Activated CD4-positive, alpha-beta T cell treated with anti-CD3 and anti-CD28 coated beads for 36 hours (primary cell): ENCODE results near the gene PIGO. TPM values are rescaled to one million over a fixed set of nuclear protein-coding genes. Genes with fewer than 3 reads are reported as not detected.

Experiments
- ATAC-seq: fragments of 200-7000 bp; cut with Tn5 transposase; one replicate; pipeline ENCODE4 v1.10.0; 2021; ENCODE audit warnings: mild to moderate bottlenecking, moderate library complexity
- CTCF ChIA-PET: fragments of 350-600 bp; sonication (Branson Sonifier 250); formaldehyde crosslinking; loops from one replicate; lab custom pipeline; 2021; ENCODE audit warnings: antibody characterized with exemption; lab: Charles Lee
- POLR2A ChIA-PET: fragments of 350-600 bp; sonication (Branson Sonifier 250); formaldehyde crosslinking; loops from one replicate; lab custom pipeline; 2021; ENCODE audit warnings: antibody characterized with exemption, inconsistent platforms; lab: Charles Lee
- DNase-seq: peaks from one replicate; pipeline ENCODE4 v3.0.0-alpha.2; 2020
- H3K27ac Mint-ChIP-seq: one replicate; pipeline ENCODE4 v1.8.0; 2021; ENCODE audit warnings: mixed read lengths
- H3K27me3 Mint-ChIP-seq: one replicate; pipeline ENCODE4 v1.8.0; 2021; ENCODE audit warnings: mixed read lengths
- H3K36me3 Mint-ChIP-seq: one replicate; pipeline ENCODE4 v1.8.0; 2021; ENCODE audit warnings: low read depth, mixed read lengths
- H3K4me1 Mint-ChIP-seq: one replicate; pipeline ENCODE4 v1.8.0; 2021; ENCODE audit warnings: mixed read lengths
- H3K4me3 Mint-ChIP-seq: one replicate; pipeline ENCODE4 v1.8.0; 2021; ENCODE audit warnings: mild to moderate bottlenecking, moderate library complexity, mixed read lengths
- H3K9me3 Mint-ChIP-seq: one replicate; pipeline ENCODE4 v1.8.0; 2021; ENCODE audit warnings: low read depth, mixed read lengths
- intact Hi-C, 2 experiments: fragments of 100-400 bp; cut with DNase I in 1 of 2; cut with micrococcal nuclease in 1 of 2; formaldehyde crosslinking; loops; one replicate each; pipeline versions ENCODE4 v1.14.2 to v1.15.1; 2022 to 2024; cut with DNase I, micrococcal nuclease
- total RNA-seq, 2 experiments: library from RNA; stranded (reverse); gene quantifications; one replicate each; pipeline ENCODE4 v1.2.3, GENCODE V29; 2021

The PIGO gene
- total RNA-seq, 2 experiments from 2014 or later, result 21.0 to 27.2 TPM

- ATAC-seq, result no peak
- intact Hi-C loops, result no loop called here
- Mint-ChIP-seq H3K27ac (no peak overlapping the region), H3K4me3 (no peak overlapping the region), H3K4me1 (peaks cover 23% of the 10 kb centered on the region), H3K27me3 (no peaks in the 10 kb centered on the region), H3K9me3 (no peaks in the 10 kb centered on the region), H3K36me3 (peaks cover 15% of the 10 kb centered on the region)
- POLR2A ChIA-PET, result interaction anchor here (1.5 kb wide), 1 partner anchor 8 kb away, joined by 4 read pairs; no protein-coding TSS in a partner anchor
- CTCF ChIA-PET, result interaction anchor here (0.9 to 1.4 kb wide), 3 partner anchors 10 to 55 kb away, joined by 3 to 7 read pairs (median 5); partner anchors contain the start of gene PIGO
- DNase-seq, result no peak
Measured at GRCh38 chr9:35106343-35106730, 9.9 kb upstream of the PIGO start.

- H3K4me3 Mint-ChIP-seq, result no peak overlapping the region
- no peaks in the 10 kb centered on the region for H3K27me3 Mint-ChIP-seq
- no peak for ATAC-seq
- no peak for DNase-seq
- POLR2A ChIA-PET, result interaction anchor here (1.5 kb wide), 1 partner anchor 9 kb away, joined by 4 read pairs; no protein-coding TSS in a partner anchor
- no peak overlapping the region for H3K27ac Mint-ChIP-seq
- H3K36me3 Mint-ChIP-seq, result peaks cover 21% of the 10 kb centered on the region
- CTCF ChIA-PET, result interaction anchor here (1.2 kb wide), 1 partner anchor 9 kb away, joined by 7 read pairs; the partner anchor contains the start of gene PIGO
- H3K4me1 Mint-ChIP-seq, result peaks cover 26% of the 10 kb centered on the region
- intact Hi-C loops, result no loop called here
- no peaks in the 10 kb centered on the region for H3K9me3 Mint-ChIP-seq
Measured at GRCh38 chr9:35105571-35106342, 9.4 kb upstream of the PIGO start.

GRCh38 chr9:35105126-35105525 is 8.7 kb upstream of the PIGO start:
- Mint-ChIP-seq H3K9me3 (no peaks in the 10 kb centered on the region), H3K36me3 (peaks cover 27% of the 10 kb centered on the region), H3K4me1 (peaks cover 25% of the 10 kb centered on the region), H3K27me3 (no peaks in the 10 kb centered on the region), H3K27ac (no peak overlapping the region), H3K4me3 (no peak overlapping the region)
- CTCF ChIA-PET, result interaction anchor here (1.8 kb wide), 1 partner anchor 9 kb away, joined by 7 read pairs; no protein-coding TSS in a partner anchor
- intact Hi-C loops, result no loop called here
- ATAC-seq, result no peak
- POLR2A ChIA-PET, result interaction anchor here (0.6 to 1.5 kb wide), 2 partner anchors 9 to 36 kb away, joined by 4 to 6 read pairs; no protein-coding TSS in a partner anchor
- DNase-seq, result no peak

GRCh38 chr9:35104586-35104985 is 8.2 kb upstream of the PIGO start:
- H3K9me3 Mint-ChIP-seq, result no peaks in the 10 kb centered on the region

GRCh38 chr9:35103660-35104191 is 7.3 kb upstream of the PIGO start:
- H3K4me1 Mint-ChIP-seq, result peaks cover 25% of the 10 kb centered on the region
- H3K27me3 Mint-ChIP-seq, result no peaks in the 10 kb centered on the region
- POLR2A ChIA-PET, result interaction anchor here (0.6 to 3.2 kb wide), 6 partner anchors 8 to 32 kb away, joined by 3 to 18 read pairs (median 6); partner anchors contain the start of genes ATOSB, FANCG and VCP
- no peaks in the 10 kb centered on the region for H3K9me3 Mint-ChIP-seq
- intact Hi-C loops, result loop anchor here (1.0 to 2.0 kb wide), 5 partner anchors 8 to 711 kb away; partner anchors contain the start of genes HINT2 (in 1 of the 2) and VCP (in 1 of the 2)
- CTCF ChIA-PET, result interaction anchor here (0.6 to 1.8 kb wide), 10 partner anchors 8 to 772 kb away, joined by 3 to 7 read pairs (median 4); partner anchors contain the start of genes ATOSB and FANCG
- H3K4me3 Mint-ChIP-seq, result peak overlapping the region; percentile 98
- peak overlapping the region; percentile 98 for H3K27ac Mint-ChIP-seq
- ATAC-seq (no peak), DNase-seq (no peak)
- peaks cover 34% of the 10 kb centered on the region for H3K36me3 Mint-ChIP-seq

More at GRCh38 chr9:35104586-35104985, 8.2 kb upstream of the PIGO start:
- Mint-ChIP-seq H3K36me3 (peaks cover 31% of the 10 kb centered on the region), H3K27ac (no peak overlapping the region), H3K27me3 (no peaks in the 10 kb centered on the region), H3K4me3 (no peak overlapping the region), H3K4me1 (peaks cover 25% of the 10 kb centered on the region)
- ChIA-PET POLR2A (interaction anchor here (0.6 to 3.2 kb wide), 2 partner anchors 10 to 25 kb away, joined by 3 to 18 read pairs; partner anchors contain the start of genes ATOSB and FANCG), CTCF (interaction anchor here (0.8 to 1.8 kb wide), 2 partner anchors 9 to 205 kb away, joined by 4 to 7 read pairs; no protein-coding TSS in a partner anchor)
- ATAC-seq (no peak), DNase-seq (no peak)
- intact Hi-C loops, result no loop called here

GRCh38 chr9:35102769-35103659 is 6.6 kb upstream of the PIGO start, which contains the start of gene STOML2:
TSS of gene STOML2 (minus strand) at chr9:35103131. CDS start at chr9:35103094, 37 bp downstream.
- peak; percentile 99 for ATAC-seq
- Mint-ChIP-seq H3K27me3 (no peaks in the 10 kb centered on the region), H3K27ac (peak within 1 kb of the TSS; percentile 98), H3K4me3 (peak within 1 kb of the TSS; percentile 98), H3K4me1 (peaks cover 25% of the 10 kb centered on the region), H3K36me3 (peaks cover 34% of the 10 kb centered on the region), H3K9me3 (no peaks in the 10 kb centered on the region)
- CTCF ChIA-PET, result interaction anchor here (0.5 to 1.8 kb wide), 14 partner anchors 9 to 771 kb away, joined by 3 to 7 read pairs (median 4); partner anchors contain the start of genes ATOSB and FANCG
- peak; percentile 95 for DNase-seq
- intact Hi-C loops, result loop anchor here (1.0 to 2.0 kb wide), 5 partner anchors 8 to 712 kb away; partner anchors contain the start of genes HINT2 (in 1 of the 2) and VCP (in 1 of the 2)
- POLR2A ChIA-PET, result interaction anchor here (0.5 to 3.2 kb wide), 6 partner anchors 8 to 374 kb away, joined by 3 to 18 read pairs (median 6); partner anchors contain the start of genes ATOSB, FANCG and VCP

- peak overlapping the region; percentile 98 for H3K27ac Mint-ChIP-seq
- DNase-seq (peak; percentile 34), ATAC-seq (no peak)
- peaks cover 34% of the 10 kb centered on the region for H3K36me3 Mint-ChIP-seq
- intact Hi-C loops, result loop anchor here in 1 of 2 experiments (2.0 kb wide), 1 partner anchor 712 kb away; the partner anchor contains the start of gene HINT2
- H3K9me3 Mint-ChIP-seq, result no peaks in the 10 kb centered on the region
- POLR2A ChIA-PET, result interaction anchor here (0.5 to 3.2 kb wide), 5 partner anchors 9 to 375 kb away, joined by 3 to 18 read pairs (median 10); partner anchors contain the start of genes ATOSB, FANCG and VCP
- H3K27me3 Mint-ChIP-seq, result no peaks in the 10 kb centered on the region
- H3K4me1 Mint-ChIP-seq, result peaks cover 25% of the 10 kb centered on the region
- H3K4me3 Mint-ChIP-seq, result peak overlapping the region; percentile 98
- CTCF ChIA-PET, result interaction anchor here (0.5 to 1.8 kb wide), 7 partner anchors 10 to 477 kb away, joined by 3 to 5 read pairs (median 4); partner anchors contain the start of gene ATOSB
Measured at GRCh38 chr9:35102465-35102768, 6.0 kb upstream of the PIGO start.

GRCh38 chr9:35097573-35097972 is 1.2 kb upstream of the PIGO start:
- intact Hi-C loops, result loop anchor here (2.0 to 5.0 kb wide), 3 partner anchors 13 to 560 kb away; partner anchors contain the start of genes CCDC107 (in 1 of the 2) and RMRP (in 1 of the 2)
- Mint-ChIP-seq H3K4me3 (no peak overlapping the region), H3K4me1 (peaks cover 31% of the 10 kb centered on the region), H3K9me3 (no peaks in the 10 kb centered on the region), H3K27me3 (no peaks in the 10 kb centered on the region), H3K36me3 (peaks cover 39% of the 10 kb centered on the region), H3K27ac (peak overlapping the region; percentile 4)
- POLR2A ChIA-PET, result no interaction called here
- DNase-seq, result no peak
- ATAC-seq, result no peak
- CTCF ChIA-PET, result interaction anchor here (0.8 to 4.2 kb wide), 4 partner anchors 19 to 204 kb away, joined by 3 to 54 read pairs (median 4); partner anchors contain the start of genes FANCG and VCP

GRCh38 chr9:35091536-35091935 is 4.9 kb downstream of the PIGO start:
- ChIA-PET CTCF (interaction anchor here (0.6 to 2.3 kb wide), 5 partner anchors 12 to 680 kb away, joined by 3 to 9 read pairs (median 3); partner anchors contain the start of gene FANCG), POLR2A (interaction anchor here (0.6 to 1.0 kb wide), 3 partner anchors 10 to 20 kb away, joined by 3 to 11 read pairs (median 4); partner anchors contain the start of gene FANCG)
- DNase-seq (no peak), ATAC-seq (no peak)
- Mint-ChIP-seq H3K4me1 (peaks cover 14% of the 10 kb centered on the region), H3K27me3 (no peaks in the 10 kb centered on the region), H3K27ac (no peak overlapping the region), H3K36me3 (peaks cover 26% of the 10 kb centered on the region), H3K9me3 (no peaks in the 10 kb centered on the region), H3K4me3 (no peak overlapping the region)
- intact Hi-C loops, result loop anchor here in 1 of 2 experiments (2.0 kb wide), 1 partner anchor 37 kb away; no protein-coding TSS in a partner anchor

- ChIA-PET CTCF (interaction anchor here (0.6 kb wide), 1 partner anchor 28 kb away, joined by 3 read pairs; no protein-coding TSS in a partner anchor), POLR2A (no interaction called here)
- DNase-seq (no peak), ATAC-seq (no peak)
- no peak overlapping the region for H3K27ac Mint-ChIP-seq
- H3K27me3 Mint-ChIP-seq, result no peaks in the 10 kb centered on the region
- H3K9me3 Mint-ChIP-seq, result no peaks in the 10 kb centered on the region
- H3K4me1 Mint-ChIP-seq, result peaks cover under 1% of the 10 kb centered on the region
- H3K4me3 Mint-ChIP-seq, result no peak overlapping the region
- intact Hi-C loops, result no loop called here
- peaks cover 25% of the 10 kb centered on the region for H3K36me3 Mint-ChIP-seq
Measured at GRCh38 chr9:35089434-35089833, 7.0 kb downstream of the PIGO start.
